Heart left ventricle (tissue), 13 donors: ENCODE measurements around the gene TMEM86B.

Experiments
- CTCF ChIP-seq, 12 donors: fragments of 200-600 bp; sonication (generic) in 4 of 12; IDR thresholded peaks; one replicate each; pipeline versions ENCODE4 v1.5.0 to v1.8.0; 2018 to 2022; ENCODE audit warnings: antibody characterized with exemption in 12 of 12, mild to moderate bottlenecking in 5 of 12
- POLR2A ChIP-seq, 2 donors: fragments of 450-650 bp; IDR thresholded peaks; one replicate each; pipeline ENCODE4 v1.6.1; 2017; ENCODE audit warnings: antibody characterized with exemption in 2 of 2, mild to moderate bottlenecking in 2 of 2, moderate library complexity in 2 of 2
- donor health status: ischemic (EF 13 %, LVEDD 7.1; RV severe dilation, severe dysfunction).
- donor health status: DM: no; HTN: yes; CAD: no.
- donor health status: DM: no; HTN: no; CAD: no.
- donor health status: ischemic (EF 25% LVEDD 6.9; RV normal size, moderate dysfunction).
- donor health status: ischemic (EF 25% LVEDD 5.7; RV mildly dilated, moderate dysfunction).
- donor health status: ischemic (EF 35%, LVEDD 5.7; RV mildly dilated, moderate dysfunction).
- donor health status: nonischemic (EF 11% LVEDD 7.7; RV severe dilation, severe dysfunction).
- donor health status: DM: yes; HTN: yes; CAD: no.
- donor health status: PGD.
- donor health status: ischemic (EF 29% LVEDD 5.4; RV normal size, mild dysfunction).
- donor health status: nonischemic (EF 23%, LVEDD 6.1; RV moderate dilation, normal function).

- TF ChIP-seq CTCF (IDR thresholded peaks at IDR 0.05) = no peak
- TF ChIP-seq POLR2A (IDR thresholded peaks at IDR 0.05) = no peak
These were observed 41.8 kb upstream of the TMEM86B start for GRCh38 chr19:55270172-55270942.
